Gastroesophageal sphincter (tissue), 4 donors: Measurements from ENCODE around the gene HOXA10. TPM values are rescaled to one million over a fixed set of nuclear protein-coding genes. Genes with fewer than 3 reads are reported as not detected.

Experiments
- ATAC-seq: fragments of 150-250 bp; one replicate; pipeline ENCODE4 v1.9.1; 2016; ENCODE audit warnings: mild to moderate bottlenecking, moderate library complexity
- H3K27ac ChIP-seq, 4 donors: fragments of 200-600 bp; sonication (generic) in 3 of 4; 1 replicate in 3 of 4; 2 replicates in 1 of 4; pipeline ENCODE4 v1.5.1; 2016 to 2019
- H3K27me3 ChIP-seq: fragments of 200-600 bp; sonication (generic); one replicate; pipeline ENCODE4 v1.5.1; 2019
- H3K36me3 ChIP-seq, 2 donors: fragments of 200-600 bp; sonication (generic); one replicate each; pipeline ENCODE4 v1.5.1; 2019; ENCODE audit warnings: control low read depth in 1 of 2
- H3K4me1 ChIP-seq, 3 donors: fragments of 200-600 bp; sonication (generic); 1 replicate in 2 of 3; 2 replicates in 1 of 3; pipeline ENCODE4 v1.5.1; 2016 to 2019; ENCODE audit warnings: control low read depth in 2 of 3
- H3K4me3 ChIP-seq, 2 donors: fragments of 200-600 bp; sonication (generic); one replicate each; pipeline ENCODE4 v1.5.1; 2019; ENCODE audit warnings: mild to moderate bottlenecking in 1 of 2, moderate library complexity in 1 of 2
- H3K9me3 ChIP-seq, 3 donors: fragments of 200-600 bp; sonication (generic); one replicate each; pipeline ENCODE4 v1.5.1; 2017 to 2019; ENCODE audit warnings: control low read depth in 2 of 3
- EP300 ChIP-seq: sonication (generic); formaldehyde crosslinking; IDR thresholded peaks from one replicate; pipeline ENCODE4 v1.6.1; 2017; ENCODE audit warnings: antibody characterized with exemption, mild to moderate bottlenecking
- POLR2A ChIP-seq, 2 donors: fragments of 450-650 bp; IDR thresholded peaks; one replicate each; pipeline ENCODE4 v1.6.1; 2017; ENCODE audit warnings: antibody characterized with exemption in 2 of 2, mild to moderate bottlenecking in 2 of 2, moderate library complexity in 1 of 2
- POLR2AphosphoS5 ChIP-seq: sonication (generic); formaldehyde crosslinking; IDR thresholded peaks from one replicate; pipeline ENCODE4 v1.6.1; 2017; ENCODE audit warnings: antibody characterized with exemption
- WGBS, 2 donors: methylation state at CpG; one replicate each; pipeline ENCODE4 v1.1.5; 2018; ENCODE audit warnings: low coverage in 1 of 2; 5-methylcytosine and 5-hydroxymethylcytosine counted together
- total RNA-seq, 4 donors: library from RNA; depleted of rRNA; stranded (reverse); fragments of >200 nt; gene quantifications; one replicate each; pipeline ENCODE4 v1.1.0, GENCODE V29; 2016
- TF ChIP-seq, protein P1 (sequence below), 4 experiments: fragments of 200-600 bp in 2 of 4; fragments of 450-650 bp in 2 of 4; sonication (generic) in 1 of 4; IDR thresholded peaks; one replicate each; pipeline ENCODE4 v1.5.1; 2017 to 2019; ENCODE audit warnings: antibody characterized with exemption in 4 of 4, mild to moderate bottlenecking in 2 of 4, moderate library complexity in 2 of 4

The HOXA10 gene
- total RNA-seq, 4 donors from 2014 or later = 0.67 TPM; not detected in 3

- WGBS, 2 donors = 54 to 77% methylated on average over 7 of the region's 7 CpGs
- TF ChIP-seq POLR2AphosphoS5 = no peak
- TF ChIP-seq, protein P1, sequence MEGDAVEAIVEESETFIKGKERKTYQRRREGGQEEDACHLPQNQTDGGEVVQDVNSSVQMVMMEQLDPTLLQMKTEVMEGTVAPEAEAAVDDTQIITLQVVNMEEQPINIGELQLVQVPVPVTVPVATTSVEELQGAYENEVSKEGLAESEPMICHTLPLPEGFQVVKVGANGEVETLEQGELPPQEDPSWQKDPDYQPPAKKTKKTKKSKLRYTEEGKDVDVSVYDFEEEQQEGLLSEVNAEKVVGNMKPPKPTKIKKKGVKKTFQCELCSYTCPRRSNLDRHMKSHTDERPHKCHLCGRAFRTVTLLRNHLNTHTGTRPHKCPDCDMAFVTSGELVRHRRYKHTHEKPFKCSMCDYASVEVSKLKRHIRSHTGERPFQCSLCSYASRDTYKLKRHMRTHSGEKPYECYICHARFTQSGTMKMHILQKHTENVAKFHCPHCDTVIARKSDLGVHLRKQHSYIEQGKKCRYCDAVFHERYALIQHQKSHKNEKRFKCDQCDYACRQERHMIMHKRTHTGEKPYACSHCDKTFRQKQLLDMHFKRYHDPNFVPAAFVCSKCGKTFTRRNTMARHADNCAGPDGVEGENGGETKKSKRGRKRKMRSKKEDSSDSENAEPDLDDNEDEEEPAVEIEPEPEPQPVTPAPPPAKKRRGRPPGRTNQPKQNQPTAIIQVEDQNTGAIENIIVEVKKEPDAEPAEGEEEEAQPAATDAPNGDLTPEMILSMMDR (IDR thresholded peaks at IDR 0.05) = no peak
- no peak for TF ChIP-seq EP300
- TF ChIP-seq POLR2A (IDR thresholded peaks at IDR 0.05) = no peak
- H3K27ac ChIP-seq = no peak overlapping the region
- no peak overlapping the region for H3K4me3 ChIP-seq
- peaks cover 0 to 30% (median 3%) of the 10 kb centered on the region in 3 donors for H3K4me1 ChIP-seq
- no peaks in the 10 kb centered on the region for H3K36me3 ChIP-seq
- H3K9me3 ChIP-seq = no peaks in the 10 kb centered on the region
- ATAC-seq = no peak
- peaks cover 100% of the 10 kb centered on the region for H3K27me3 ChIP-seq
Observed at GRCh38 chr7:27207348-27207985, 33.3 kb upstream of the HOXA10 start.

DNA sequence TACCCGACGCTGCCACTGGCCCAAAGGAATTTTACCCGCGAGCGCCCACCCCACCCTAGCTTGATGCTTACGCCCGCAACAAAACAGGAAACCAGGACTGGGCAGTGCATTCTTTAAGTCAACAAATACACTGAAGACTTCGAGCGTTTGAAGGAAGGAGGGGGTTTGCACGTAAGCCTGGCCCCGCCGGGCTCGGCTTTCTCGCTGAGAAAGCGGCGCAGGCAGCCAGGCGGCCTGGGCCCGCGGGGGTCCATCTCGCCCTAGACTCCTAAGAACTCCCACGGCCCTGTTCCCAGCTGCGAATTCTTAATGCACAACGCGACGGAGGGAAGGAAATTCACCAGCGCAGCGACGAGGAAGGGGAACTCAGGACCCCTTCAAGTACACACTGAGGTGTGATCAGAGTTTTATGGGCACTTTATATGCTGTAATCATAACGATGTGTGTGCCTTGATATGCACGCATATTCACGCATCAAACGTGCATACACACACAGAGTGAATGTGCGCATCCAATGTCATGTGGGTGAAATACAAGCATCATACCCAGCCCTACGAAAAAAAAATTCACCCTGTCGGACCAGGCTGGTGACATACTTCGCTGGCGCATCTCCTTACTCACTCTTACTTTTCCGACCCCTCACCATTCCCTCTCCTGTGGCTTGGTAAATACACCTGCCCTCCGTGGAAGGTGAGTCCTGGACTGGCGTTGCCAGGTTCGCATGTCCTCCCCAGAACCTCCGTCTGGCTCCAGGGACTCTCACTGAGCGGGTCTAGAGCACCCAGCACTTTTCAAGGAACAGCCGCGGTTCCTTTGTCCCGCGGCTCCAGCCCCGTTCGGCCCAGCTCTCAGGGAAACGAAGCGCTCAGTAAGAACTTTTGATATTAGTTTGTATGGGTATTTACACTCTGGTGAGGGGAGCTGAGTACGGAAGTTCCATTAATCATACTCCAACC is 31.5 kb upstream of the HOXA10 start:
- Histone ChIP-seq H3K36me3 (no peaks in the 10 kb centered on the region), H3K9me3 (no peaks in the 10 kb centered on the region), H3K4me3 (no peak overlapping the region), H3K4me1 (peaks cover 0 to 41% (median 3%) of the 10 kb centered on the region in 3 donors), H3K27ac (no peak overlapping the region), H3K27me3 (peaks cover 100% of the 10 kb centered on the region)
- TF ChIP-seq EP300 (no peak), POLR2A (IDR thresholded peaks at IDR 0.05) (no peak), POLR2AphosphoS5 (no peak)
- TF ChIP-seq, protein P1 (IDR thresholded peaks at IDR 0.05) = no peak
- ATAC-seq = no peak
- WGBS, 2 donors = 3 to 4% methylated on average over 16 to 17 of the region's 52 CpGs

GRCh38 chr7:27204851-27205322 is 30.8 kb upstream of the HOXA10 start:
- H3K27ac ChIP-seq = no peak overlapping the region
- no peak for ATAC-seq
- TF ChIP-seq EP300 = no peak
- no peak for TF ChIP-seq POLR2AphosphoS5
- TF ChIP-seq, protein P1 (IDR thresholded peaks at IDR 0.05) = no peak
- no peak for TF ChIP-seq POLR2A (IDR thresholded peaks at IDR 0.05)
- no peak overlapping the region for H3K4me3 ChIP-seq
- no peaks in the 10 kb centered on the region for H3K9me3 ChIP-seq
- WGBS, 2 donors = no CpG with 5 or more reads among the region's 41 CpGs
- no peaks in the 10 kb centered on the region for H3K36me3 ChIP-seq
- H3K27me3 ChIP-seq = peaks cover 100% of the 10 kb centered on the region
- peaks cover 0 to 44% (median 8%) of the 10 kb centered on the region in 3 donors for H3K4me1 ChIP-seq

- WGBS, 2 donors = 15 to 23% methylated on average over 4 of the region's 4 CpGs
- ATAC-seq = no peak
- peaks cover 0 to 50% (median 11%) of the 10 kb centered on the region in 3 donors for H3K4me1 ChIP-seq
- no peak overlapping the region for H3K4me3 ChIP-seq
- no peak overlapping the region for H3K27ac ChIP-seq
- no peaks in the 10 kb centered on the region for H3K9me3 ChIP-seq
- H3K27me3 ChIP-seq = peaks cover 100% of the 10 kb centered on the region
- TF ChIP-seq POLR2AphosphoS5 (no peak), POLR2A (IDR thresholded peaks at IDR 0.05) (no peak), EP300 (no peak)
- TF ChIP-seq, protein P1 (IDR thresholded peaks at IDR 0.05) = no peak
- no peaks in the 10 kb centered on the region for H3K36me3 ChIP-seq
Observed at GRCh38 chr7:27203964-27204594, 30.0 kb upstream of the HOXA10 start.
